HG03175 (cell line): Measurements from ENCODE around the gene SKAP2.

Source experiments
- ATAC-seq: cut with Tn5 transposase; IDR thresholded peaks from one replicate; pipeline ENCODE4 v1.9.1; 2021; ENCODE audit warnings: mild to moderate bottlenecking, moderate library complexity; ENCODE audit not compliant: unreplicated experiment

The SKAP2 gene, protein sequence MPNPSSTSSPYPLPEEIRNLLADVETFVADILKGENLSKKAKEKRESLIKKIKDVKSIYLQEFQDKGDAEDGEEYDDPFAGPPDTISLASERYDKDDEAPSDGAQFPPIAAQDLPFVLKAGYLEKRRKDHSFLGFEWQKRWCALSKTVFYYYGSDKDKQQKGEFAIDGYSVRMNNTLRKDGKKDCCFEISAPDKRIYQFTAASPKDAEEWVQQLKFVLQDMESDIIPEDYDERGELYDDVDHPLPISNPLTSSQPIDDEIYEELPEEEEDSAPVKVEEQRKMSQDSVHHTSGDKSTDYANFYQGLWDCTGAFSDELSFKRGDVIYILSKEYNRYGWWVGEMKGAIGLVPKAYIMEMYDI

DNA sequence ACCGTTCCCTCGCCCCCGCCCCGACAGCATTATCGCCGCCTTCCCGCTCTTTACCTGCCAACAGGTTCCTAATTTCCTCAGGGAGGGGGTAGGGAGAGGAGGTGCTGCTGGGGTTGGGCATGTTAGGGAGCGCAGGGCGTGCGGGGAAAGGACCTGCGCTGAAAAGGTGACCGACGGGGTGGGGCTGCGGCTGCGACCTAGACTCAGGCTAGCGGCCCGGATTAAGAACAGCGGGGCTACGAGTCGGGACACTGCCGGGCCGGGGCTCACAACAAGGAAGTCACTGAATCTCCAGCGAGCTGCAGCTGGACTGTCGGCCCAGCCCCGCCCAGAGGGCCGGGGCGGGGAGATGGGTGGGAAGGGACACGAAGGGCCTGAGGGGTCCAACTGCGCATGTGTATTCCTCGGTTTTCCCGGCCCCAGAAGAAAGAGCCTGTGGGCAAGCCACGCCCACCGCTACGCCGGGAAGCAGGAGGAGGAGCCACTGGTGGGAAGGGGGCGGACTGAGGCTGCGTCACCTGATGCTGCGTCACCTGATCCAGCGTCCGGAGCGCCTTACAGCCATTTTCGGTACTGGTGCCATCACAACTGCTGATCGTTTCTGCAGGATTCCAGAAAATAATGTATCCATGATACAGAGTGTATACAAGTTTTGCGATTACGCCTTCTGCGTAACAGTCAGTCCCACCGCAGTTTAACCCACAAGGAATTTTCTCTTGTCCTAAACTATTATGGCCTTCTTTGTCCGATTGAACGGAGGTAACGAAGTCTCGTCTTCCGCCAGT, at the start of gene SKAP2:
SKAP2 (minus strand) TSS at position 282 of the 785 bp plus-strand sequence; CDS start at position 121, 161 bp downstream.
- ATAC-seq, result peak; percentile 90

DNA sequence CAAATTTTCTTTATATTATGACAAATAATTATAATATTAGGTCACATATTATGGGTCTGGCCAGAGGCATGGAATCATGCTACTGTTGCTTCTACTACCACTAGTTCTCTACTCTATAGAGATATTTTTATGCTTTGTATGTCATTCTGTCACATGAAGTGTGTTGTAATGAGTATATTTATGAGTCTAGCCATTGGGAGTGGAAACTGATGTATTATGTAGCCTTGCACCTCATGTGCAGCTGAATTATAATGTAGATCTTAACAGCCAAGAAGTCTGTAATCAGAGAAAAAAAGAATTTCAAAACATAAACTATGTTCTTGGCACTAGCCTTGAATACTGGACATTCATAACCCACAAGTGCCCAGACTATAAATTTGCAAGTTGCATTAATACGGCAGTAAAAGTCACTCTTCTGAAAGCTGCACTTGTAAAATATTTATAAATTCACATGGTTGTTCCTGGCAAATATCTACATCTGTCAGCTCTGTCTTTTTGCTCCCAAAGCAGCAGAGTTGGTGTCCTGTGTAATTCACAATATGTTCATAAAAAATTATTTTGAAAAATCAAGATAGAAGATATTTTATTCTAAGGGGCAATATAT, 48.6 kb upstream of the SKAP2 start:
- no peak for ATAC-seq

DNA sequence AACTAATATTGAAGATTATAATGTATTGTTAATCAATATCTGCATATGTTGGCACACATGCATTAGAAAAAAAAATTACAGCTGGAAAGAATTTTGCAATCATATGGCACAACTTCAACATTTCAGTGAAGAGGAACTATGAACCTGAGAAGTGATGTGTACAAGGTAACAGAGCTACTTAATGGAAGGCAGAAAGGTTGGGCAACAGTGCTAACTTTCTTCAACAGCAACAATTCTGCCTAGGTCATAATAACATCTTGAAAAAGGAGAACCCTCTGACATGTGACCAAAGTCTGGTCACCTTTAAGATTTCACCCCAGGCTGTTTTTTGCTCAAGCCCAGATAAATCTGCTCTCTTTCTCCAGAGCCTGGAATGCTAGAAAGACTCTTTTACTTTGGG, 47.9 kb upstream of the SKAP2 start:
- ATAC-seq, result no peak

DNA sequence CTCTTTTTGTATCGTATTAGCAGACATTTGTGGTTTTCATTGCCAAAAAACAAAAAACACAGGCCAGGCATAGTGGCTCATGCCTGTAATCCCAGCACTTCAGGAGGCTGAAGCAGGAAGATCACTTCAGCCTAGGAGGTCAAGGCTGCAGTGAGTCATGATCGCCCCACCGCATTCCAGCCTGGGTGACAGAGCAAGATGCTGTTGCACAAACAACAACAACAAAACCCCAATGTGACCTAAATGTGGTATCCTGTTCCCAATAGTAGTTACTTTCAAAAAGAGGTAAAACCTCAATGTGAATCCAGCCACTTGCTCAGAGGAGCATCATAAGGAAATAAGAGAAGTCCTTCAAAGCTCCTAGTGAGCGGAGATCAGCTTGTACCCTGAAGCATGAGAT, 45.8 kb upstream of the SKAP2 start:
- no peak for ATAC-seq

DNA sequence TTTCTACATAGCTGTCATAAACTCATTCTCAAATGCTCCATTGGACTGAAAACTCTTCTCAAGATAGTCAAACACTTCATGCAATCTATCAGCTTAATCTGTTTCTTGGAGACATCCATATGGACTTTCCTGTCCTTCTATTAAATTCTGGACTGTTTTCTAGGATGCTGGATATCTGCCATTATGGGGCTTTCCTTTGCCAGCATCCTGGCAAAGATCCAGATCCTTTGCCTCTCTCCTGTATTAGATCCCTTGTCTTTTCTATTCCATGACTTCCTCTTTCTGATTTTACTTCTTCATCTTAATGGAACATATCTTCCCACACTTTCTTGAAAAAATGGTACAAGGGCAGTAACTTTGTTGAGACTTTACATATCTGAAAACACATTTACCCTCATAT, 35.9 kb upstream of the SKAP2 start:
- no peak for ATAC-seq

DNA sequence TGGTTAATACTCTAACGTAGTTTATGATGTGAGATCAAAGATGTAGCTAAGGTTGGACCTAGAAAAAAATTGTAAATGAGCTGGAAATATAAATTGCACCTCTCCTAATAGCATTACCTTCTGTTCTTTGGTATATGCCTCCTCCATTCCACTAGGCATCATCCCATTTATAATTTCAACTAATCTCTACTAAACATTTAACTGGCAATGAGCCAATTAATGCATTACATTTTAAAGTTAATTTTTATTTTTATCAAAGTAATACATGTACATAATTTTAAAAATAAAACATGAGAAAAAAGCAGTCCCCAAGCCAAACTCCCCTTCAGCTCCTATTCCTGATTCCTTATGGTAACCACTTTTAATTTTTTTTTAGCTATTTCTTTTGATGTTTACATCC, 35.1 kb upstream of the SKAP2 start:
- no peak for ATAC-seq

DNA sequence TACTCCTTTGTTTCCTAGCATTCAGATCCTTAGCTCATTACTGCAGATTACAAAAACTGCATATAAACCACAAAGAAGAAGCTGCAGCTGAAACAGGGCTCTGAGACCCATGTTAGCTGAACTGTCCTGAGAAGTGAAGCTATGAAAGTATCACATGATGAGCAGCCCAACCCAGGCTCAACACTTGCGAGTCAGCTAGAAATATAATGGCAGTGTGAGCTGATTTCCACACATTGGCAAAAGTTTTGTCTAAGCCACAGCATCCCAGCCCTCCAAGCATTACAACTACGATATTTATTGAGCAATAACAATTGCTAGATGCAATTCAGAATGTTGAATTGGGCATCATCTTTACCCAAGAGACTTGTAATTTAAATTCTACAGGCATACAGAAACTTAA, 34.5 kb upstream of the SKAP2 start:
- ATAC-seq, result no peak

DNA sequence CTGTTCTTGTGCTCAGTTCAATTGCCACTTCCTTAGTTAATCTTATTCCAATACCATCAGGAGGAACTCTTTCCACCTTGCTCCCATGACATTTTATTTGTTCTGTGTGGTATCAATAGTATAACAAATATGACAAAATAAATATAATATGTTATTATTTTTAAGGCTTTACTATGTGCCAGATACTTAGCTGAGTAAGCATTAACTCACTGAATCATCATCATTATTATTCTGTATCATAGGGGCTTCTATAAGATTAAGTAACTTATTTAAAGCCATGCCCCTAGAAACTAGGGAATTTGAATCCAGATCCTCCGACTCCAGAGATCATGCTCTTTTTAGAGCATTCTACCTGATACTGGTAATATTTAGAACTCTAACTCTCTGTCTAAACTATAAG, 33.5 kb upstream of the SKAP2 start:
- ATAC-seq, result no peak

DNA sequence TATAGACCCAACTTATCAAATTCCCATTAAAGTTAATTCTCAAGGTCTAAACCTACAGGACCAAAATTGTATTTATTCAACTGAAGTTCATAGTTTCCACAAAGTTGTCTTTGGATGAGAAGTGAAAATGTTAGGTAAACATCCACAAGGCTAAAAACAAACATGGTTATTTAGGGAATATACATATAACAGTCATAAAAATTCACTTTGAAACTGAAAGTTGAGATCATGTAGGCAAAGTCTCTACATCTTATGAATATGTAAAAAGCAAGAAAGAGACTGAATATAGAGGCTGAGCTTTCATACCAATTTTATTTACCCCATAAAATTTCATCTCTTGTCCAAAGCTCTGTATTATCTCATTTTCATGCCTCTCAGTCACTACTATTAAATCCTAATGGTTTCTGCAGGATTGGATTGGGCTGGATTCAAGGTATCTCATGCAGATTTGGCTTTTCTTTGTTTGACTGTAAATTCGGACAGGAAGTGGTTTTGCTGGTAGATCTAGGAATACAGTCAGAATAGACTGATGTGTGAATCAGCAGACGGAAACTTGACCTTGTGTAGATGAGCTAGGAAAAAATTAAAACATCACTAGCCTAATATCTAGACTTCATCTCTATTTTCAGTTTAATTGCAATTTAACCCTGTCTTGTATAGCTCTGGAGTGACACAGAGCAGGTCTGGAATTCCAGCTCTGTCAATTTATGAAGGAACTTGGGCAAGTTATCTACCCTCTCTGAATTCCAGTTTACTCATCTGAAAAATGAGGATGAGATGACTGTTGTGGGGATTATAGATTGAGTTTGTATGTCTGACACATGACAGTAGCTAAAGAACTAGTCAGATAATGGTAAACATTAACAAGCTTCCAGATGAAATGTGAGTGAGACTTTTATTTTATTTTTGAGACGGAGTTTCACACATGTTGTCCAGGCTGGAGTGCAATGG, 27.3 kb upstream of the SKAP2 start:
- ATAC-seq, result peak; percentile 70

DNA sequence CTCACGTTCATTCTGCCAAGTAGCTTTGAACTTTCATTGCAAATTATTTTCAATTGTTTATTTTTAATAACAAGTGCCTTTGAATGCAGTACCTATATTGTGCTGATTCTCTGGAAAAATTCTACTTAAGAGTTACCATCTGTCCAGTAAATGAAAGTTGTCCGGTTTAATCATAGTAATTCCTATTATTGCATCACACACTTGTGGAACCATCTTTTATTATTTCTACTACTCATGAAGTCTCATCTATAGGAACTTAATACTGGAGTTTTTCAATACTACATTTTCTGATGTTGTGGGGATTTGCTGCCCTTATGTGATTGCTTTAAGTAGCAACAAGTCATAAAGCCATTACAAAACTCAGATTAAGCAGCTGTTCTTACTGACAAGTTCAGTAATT, 16.5 kb upstream of the SKAP2 start:
- ATAC-seq, result no peak

DNA sequence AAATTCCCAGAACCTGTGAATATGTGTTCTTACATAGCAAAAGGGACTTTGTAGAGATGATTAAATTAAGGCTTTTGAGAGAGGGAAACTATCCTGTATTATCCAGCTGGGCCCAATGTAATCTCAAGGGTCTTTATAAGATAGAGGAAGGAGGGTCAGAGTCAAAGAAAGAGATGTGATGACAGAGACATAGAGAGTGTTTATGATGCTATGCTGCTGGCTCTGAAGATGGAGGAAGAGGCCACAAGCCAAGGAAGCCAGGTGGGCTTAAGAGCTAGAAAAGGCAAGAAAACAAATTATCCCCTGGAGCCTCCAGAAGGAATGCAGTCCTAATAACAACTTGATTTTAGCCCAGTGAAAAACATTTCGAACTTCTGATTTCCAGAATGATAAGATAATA, 15.3 kb upstream of the SKAP2 start:
- ATAC-seq, result no peak

DNA sequence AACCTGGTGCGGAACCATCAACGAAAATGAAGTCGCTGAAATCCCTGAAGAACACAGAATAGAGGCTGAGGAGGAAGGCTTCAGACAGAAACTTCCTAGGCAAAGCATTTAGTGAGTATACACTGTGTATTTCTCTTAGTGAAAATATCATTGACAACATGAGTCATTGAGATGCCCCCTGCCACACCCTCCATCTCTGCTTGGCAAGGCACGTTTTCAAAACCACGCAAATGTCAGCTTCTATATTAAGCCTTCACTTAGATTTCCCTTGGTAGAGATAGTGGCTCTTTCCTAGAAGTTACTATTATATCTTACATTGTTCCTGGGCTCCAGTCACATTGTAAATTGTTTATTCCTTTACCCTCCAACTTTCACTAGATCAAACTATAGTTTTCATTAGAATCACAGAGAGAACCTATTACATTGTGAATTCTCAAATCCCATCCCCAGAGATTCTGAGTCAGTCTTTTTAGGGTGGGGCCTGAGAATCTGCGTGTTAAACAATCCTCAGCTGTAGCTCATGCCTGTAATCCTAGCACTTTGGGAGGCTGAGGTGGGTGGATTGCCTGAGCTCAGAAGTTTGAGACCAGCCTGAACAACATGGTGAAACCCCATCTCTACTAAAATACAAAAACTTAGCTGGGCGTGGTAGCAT, 4.6 kb upstream of the SKAP2 start:
- no peak for ATAC-seq

DNA sequence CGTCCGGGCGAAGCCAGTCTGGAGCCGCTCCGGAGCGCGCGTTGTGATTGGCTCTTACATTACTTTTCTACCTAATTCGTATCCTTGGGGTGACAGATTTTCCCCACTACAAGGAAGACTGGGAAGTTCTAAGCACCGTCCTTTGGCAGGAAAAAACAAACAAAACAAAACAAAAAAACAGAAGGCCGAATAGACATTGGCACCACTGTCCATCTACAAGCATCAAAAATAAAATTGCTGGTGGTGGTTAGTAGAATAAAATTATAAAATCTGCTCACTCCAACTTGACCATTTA, 651 bp upstream of the SKAP2 start:
- peak; percentile 25 for ATAC-seq

DNA sequence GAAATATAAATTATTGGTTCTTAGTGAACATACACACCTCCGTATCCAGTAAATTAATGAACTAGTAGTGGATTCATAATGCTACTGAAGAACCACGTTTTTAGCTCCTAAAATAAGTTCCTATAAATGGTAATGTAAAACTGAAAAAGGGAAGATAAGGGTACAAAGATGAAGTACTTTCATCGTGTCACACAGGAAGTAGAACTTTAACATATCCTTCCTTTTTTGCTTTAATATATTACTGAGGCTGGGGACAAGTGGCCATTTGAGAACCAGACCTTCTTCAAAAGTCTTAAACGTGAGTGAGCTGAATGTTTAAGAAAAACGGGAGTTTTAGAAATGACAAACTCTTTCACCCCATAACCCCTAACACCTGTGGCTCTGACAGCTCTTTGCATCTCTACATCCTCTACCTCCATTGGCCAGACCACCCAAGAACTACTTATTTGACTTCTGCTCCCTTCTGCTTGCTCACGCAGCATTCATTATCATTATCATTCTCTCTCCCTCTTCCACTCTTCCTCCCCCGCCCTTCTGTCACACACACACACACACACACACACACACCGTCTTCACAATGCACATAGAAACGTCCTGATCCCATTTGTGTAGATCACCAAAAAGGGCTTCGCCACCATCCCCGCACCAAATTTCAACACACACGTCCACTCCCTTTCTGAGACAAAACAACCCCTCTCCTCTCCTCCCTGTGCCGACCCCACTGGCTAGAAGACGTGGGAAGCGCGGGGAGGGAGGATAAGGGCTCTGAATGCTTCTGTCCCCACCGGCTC, 677 bp downstream of the SKAP2 start:
- peak; percentile 28 for ATAC-seq

DNA sequence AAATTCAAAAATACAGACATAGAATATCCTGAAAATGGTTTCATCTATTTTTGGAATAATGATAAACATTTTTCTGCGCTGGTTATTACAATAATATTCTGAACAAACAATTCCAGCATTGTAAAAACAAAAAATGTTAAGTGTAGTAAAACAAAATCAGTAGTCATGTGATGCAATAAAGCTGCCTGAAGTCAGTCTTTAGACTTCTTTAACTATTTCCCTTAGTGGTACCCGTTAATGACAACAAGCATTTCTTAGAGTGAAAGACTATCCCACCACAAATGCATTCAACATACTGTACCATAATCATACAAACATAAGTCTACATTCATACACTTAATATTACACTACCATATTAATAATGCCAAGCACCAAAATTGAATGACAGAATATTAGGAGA, 1.6 kb downstream of the SKAP2 start:
- ATAC-seq, result no peak

DNA sequence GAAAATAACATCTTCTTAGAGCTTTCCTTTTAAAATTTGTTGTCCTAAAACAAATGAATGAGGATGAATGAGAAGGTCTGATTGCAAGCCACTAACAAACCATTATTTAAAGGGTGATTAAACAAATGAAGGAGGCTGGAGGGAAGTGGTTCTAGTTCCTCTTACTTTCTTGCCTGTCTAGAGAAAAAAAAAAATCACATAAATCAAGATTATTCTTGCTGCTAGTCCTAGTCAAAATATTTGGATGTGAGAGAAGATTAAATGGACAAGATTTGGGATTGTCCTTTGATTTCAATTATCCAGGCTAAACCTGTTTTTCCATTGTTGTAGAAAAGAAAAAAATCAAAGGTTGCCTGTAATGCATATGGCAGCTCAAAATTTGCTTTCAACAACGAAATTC, 3.3 kb downstream of the SKAP2 start:
- no peak for ATAC-seq

DNA sequence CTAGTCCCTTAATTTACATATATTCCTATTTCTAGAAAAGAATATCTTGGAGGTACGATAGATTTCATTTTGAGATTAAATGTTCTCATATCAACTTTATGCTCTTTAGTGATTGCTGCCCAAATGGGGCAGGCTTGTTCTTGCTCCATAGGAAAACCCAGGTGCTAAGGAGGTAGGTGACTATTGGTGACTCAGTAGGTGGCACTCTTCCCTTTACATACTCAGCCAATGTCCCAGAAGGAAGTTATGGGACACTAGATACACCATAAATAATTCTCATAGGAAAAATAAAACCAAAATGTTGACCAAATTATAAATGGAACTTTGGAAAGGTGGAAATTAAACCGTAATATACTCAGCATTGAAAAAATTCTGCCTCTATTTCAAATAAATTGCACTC, 4.0 kb downstream of the SKAP2 start:
- no peak for ATAC-seq

DNA sequence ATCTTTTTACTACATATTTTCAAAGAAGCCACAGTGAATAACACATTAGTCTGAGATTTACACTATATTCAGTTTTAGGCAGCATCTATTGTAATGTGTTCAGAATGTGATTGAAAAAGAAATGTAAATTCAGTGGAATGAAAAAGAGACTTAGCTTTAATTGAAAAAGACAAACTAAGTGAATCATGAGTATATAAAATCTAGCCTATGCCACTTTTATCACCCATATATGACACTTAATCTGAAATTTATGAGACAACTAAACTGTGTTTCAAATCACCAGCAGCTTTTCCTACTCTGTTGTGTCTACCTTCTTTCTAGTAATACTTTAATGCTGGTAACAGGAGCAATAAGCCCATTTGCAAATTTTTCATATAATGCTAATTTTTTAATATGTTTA, 4.7 kb downstream of the SKAP2 start:
- no peak for ATAC-seq

DNA sequence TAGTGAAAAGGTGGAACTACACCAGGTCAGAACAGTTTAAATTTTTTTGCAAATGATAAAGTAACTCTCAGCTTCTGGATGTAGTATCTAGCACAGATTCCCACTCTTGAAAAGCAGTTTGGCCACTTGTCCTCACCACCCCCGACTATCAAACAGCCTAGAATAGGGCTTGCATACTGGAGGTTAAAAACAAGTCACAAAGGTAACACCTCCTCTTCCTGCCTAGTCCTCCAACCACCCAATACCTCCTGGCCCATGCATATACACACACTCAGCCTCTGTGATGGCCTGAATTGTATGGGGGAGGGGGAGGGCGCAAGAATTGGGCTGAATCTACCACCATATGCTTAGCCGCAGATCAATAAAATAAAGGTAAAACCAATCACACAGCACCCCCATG, 5.7 kb downstream of the SKAP2 start:
- no peak for ATAC-seq

DNA sequence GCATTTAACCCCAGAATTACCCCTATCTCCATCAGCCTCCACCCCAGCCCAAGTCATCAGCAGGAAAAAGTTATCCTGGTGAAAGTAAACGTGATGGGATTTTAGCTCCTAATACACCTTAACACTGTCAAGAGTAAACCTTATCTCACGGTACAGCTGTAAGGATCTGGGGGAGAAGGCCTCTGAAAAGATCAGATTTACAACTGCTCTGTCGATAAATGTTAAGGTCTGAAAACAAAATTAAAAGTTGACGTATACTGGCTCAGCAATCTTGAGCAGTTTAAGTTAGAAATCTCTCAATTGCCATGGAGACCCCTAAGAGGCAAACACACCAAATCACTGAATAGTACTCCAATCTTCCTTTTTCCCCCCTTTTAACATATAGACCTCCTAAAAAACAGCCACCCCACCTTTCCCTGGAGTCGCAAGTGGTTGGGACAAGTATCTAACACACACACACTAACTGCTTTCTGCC, 6.1 kb downstream of the SKAP2 start:
- no peak for ATAC-seq
